PC-3 (cell line): Measurements from ENCODE around the gene KAT2A. TPM values are rescaled to one million over a fixed set of nuclear protein-coding genes. Genes with fewer than 3 reads are reported as not detected.

Source experiments
- ATAC-seq: fragments of 200-7000 bp; cut with Tn5 transposase; 2 replicates; pipeline ENCODE4 v1.9.1; 2020; ENCODE audit warnings: mild to moderate bottlenecking, moderate library complexity
- BruUV-seq: library from RNA; stranded (reverse); fragments of 400-500 nt; replicated peaks from 2 replicates; lab custom pipeline; 2021; lab: Mats Ljungman, UMichigan
- CTCF ChIA-PET: fragments of 300-600 bp; sonication (Branson Sonifier 250); formaldehyde crosslinking; loops from one replicate; lab custom pipeline; 2022; ENCODE audit warnings: antibody characterized with exemption; lab: Charles Lee
- POLR2A ChIA-PET: fragments of 300-600 bp; sonication (Branson Sonifier 250); formaldehyde crosslinking; loops from one replicate; lab custom pipeline; 2022; ENCODE audit warnings: antibody characterized with exemption; ENCODE audit not compliant: unreplicated experiment; lab: Charles Lee
- DNase-seq: peaks from one replicate; pipeline ENCODE4 v3.0.0-alpha.2; 2015
- H2AFZ ChIP-seq: fragments of 300-600 bp; sonication (generic); 2 replicates; pipeline ENCODE4 v1.6.0; 2016; ENCODE audit warnings: antibody characterized with exemption, low read length
- H3F3A ChIP-seq: fragments of 300-600 bp; sonication (generic); one replicate; pipeline ENCODE4 v1.6.0; 2017; ENCODE audit warnings: antibody characterized with exemption, low read length, control low read depth, mild to moderate bottlenecking; ENCODE audit not compliant: unreplicated experiment
- H3K27ac ChIP-seq: fragments of 300-600 bp; sonication (generic); 2 replicates; pipeline ENCODE4 v1.5.1; 2016; ENCODE audit warnings: mild to moderate bottlenecking, low read length
- H3K27me3 ChIP-seq: fragments of 300-600 bp; sonication (generic); 2 replicates; pipeline ENCODE4 v1.6.1; 2016; ENCODE audit warnings: low read length, mixed read lengths
- H3K36me3 ChIP-seq: fragments of 300-600 bp; sonication (generic); 2 replicates; pipeline ENCODE4 v1.6.1; 2016; ENCODE audit warnings: low read depth, mixed run types, low read length, mixed read lengths
- H3K4me1 ChIP-seq: fragments of 300-600 bp; sonication (generic); 2 replicates; pipeline ENCODE4 v1.5.1; 2016; ENCODE audit warnings: low read length; ENCODE audit not compliant: insufficient read depth
- H3K4me2 ChIP-seq: fragments of 300-600 bp; sonication (generic); 2 replicates; pipeline ENCODE4 v1.6.0; 2016; ENCODE audit warnings: low read length
- H3K4me3 ChIP-seq: fragments of 300-600 bp; sonication (generic); 2 replicates; pipeline ENCODE4 v1.5.1; 2016; ENCODE audit warnings: mild to moderate bottlenecking, low read length, mixed read lengths
- H3K79me2 ChIP-seq: fragments of 300-600 bp; sonication (generic); 2 replicates; pipeline ENCODE4 v1.6.1; 2017; ENCODE audit warnings: low read length, mixed read lengths
- H3K9ac ChIP-seq: fragments of 300-600 bp; sonication (generic); 2 replicates; pipeline ENCODE4 v1.6.0; 2016; ENCODE audit warnings: mild to moderate bottlenecking, low read length
- H3K9me2 ChIP-seq: fragments of 300-600 bp; sonication (generic); replicated peaks from 2 replicates; pipeline ENCODE4 v1.6.1; 2016; ENCODE audit warnings: mixed run types, low read length, mixed read lengths
- H3K9me3 ChIP-seq: fragments of 300-600 bp; sonication (generic); 2 replicates; pipeline ENCODE4 v1.6.1; 2016; ENCODE audit warnings: low read length, mixed read lengths
- H4K20me1 ChIP-seq: fragments of 300-600 bp; sonication (generic); 2 replicates; pipeline ENCODE4 v1.6.1; 2016; ENCODE audit warnings: low read length, mixed read lengths
- EZH2 ChIP-seq: fragments of 300-600 bp; sonication (generic); IDR thresholded peaks from one replicate; pipeline ENCODE4 v1.6.1; 2017; ENCODE audit warnings: antibody characterized with exemption, mild to moderate bottlenecking, low read length; ENCODE audit not compliant: unreplicated experiment
- EZH2phosphoT487 ChIP-seq: fragments of 300-600 bp; sonication (generic); IDR thresholded peaks from 2 replicates; pipeline ENCODE4 v1.6.1; 2018; ENCODE audit warnings: mild to moderate bottlenecking, antibody characterized with exemption, low read length, borderline replicate concordance
- intact Hi-C: fragments of 100-400 bp; cut with micrococcal nuclease; formaldehyde crosslinking; loops from 2 replicates; pipeline ENCODE4 v1.9.0; 2023
- total RNA-seq: library from RNA; depleted of rRNA; stranded (reverse); fragments of >200 nt; gene quantifications from 2 replicates; pipeline ENCODE4 v1.2.3, GENCODE V29; 2014
- TF ChIP-seq, protein P1 (sequence below): fragments of 300-600 bp; sonication (generic); conservative IDR thresholded peaks from 2 replicates; pipeline ENCODE4 v1.5.1; 2017; ENCODE audit warnings: antibody characterized with exemption, low read depth, mild to moderate bottlenecking, low read length

Gene KAT2A
- total RNA-seq, 1 experiment from 2014 or later, result not detected

DNA sequence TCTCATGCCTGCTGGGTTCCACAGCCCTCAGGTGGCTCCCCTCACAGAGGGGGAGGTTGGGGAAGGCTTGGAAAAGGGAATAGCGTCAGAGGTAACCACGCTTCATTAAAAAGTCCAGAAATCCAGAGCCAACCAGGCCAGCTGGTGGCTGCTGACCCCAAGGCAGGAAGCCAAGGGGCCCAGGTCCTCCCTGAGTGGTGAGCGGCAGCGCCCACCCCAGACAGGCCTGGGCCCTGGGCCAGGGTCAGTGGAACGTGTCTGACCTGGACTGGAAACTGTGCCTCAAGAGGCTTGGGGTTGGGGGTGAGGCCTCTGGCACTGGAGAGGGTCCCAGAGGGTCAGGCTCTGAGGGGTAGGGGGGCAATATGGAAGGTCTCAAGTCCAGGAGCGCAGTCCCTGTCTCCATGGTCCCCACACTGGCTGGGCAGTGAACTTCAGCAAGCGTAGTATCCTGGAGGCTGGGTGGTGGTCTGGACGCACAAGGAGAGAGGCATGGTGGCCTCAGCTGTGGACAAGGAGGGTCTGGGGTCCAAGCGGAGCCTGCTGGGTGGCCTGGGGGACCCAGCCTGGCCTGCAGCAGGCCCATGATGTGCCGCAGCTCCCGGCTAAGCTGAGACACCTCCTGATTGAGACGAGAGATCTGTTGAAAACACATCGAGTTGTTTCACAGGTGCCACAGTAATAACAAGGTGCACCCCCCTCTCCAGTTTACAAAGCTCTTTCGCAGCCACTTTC lies 38.8 kb upstream of the KAT2A start:
- Histone ChIP-seq H3K9me2 (no peaks in the 10 kb centered on the region), H3K9me3 (no peaks in the 10 kb centered on the region), H3K9ac (no peak overlapping the region), H3F3A (no peaks in the 10 kb centered on the region), H3K27me3 (no peaks in the 10 kb centered on the region), H3K4me2 (no peak overlapping the region), H3K79me2 (no peaks in the 10 kb centered on the region), H2AFZ (no peak overlapping the region), H3K4me1 (no peaks in the 10 kb centered on the region), H3K4me3 (no peak overlapping the region), H4K20me1 (no peaks in the 10 kb centered on the region), H3K27ac (no peak overlapping the region), H3K36me3 (no peaks in the 10 kb centered on the region)
- intact Hi-C loops, result no loop called here
- ChIA-PET CTCF (no interaction called here), POLR2A (no interaction called here)
- TF ChIP-seq EZH2phosphoT487 (no peak), EZH2 (no peak)
- TF ChIP-seq, protein P1, sequence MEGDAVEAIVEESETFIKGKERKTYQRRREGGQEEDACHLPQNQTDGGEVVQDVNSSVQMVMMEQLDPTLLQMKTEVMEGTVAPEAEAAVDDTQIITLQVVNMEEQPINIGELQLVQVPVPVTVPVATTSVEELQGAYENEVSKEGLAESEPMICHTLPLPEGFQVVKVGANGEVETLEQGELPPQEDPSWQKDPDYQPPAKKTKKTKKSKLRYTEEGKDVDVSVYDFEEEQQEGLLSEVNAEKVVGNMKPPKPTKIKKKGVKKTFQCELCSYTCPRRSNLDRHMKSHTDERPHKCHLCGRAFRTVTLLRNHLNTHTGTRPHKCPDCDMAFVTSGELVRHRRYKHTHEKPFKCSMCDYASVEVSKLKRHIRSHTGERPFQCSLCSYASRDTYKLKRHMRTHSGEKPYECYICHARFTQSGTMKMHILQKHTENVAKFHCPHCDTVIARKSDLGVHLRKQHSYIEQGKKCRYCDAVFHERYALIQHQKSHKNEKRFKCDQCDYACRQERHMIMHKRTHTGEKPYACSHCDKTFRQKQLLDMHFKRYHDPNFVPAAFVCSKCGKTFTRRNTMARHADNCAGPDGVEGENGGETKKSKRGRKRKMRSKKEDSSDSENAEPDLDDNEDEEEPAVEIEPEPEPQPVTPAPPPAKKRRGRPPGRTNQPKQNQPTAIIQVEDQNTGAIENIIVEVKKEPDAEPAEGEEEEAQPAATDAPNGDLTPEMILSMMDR, result no peak
- DNase-seq (no peak), ATAC-seq (no peak)
- no TSS peak for BruUV-seq

DNA sequence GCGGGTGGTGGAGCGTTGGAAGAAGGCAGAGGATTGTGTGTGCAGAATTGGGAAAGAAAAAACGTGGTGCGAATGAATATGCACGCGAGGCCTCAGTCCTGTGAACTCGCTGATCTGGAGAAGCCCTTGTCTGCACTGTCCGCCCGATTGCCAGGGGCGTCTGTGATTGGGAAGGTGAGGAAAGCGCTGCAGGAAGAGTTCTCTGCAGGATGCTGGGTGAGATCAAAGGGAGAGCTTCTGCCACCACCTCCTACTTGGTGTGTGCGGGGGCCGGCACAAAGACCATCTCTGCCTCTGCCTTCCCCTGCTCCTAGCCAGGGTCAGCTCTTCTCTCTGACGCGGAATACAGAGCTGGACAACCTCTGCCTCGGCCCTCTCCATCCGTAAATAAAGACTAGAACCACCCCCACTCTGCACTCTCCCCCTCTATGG lies 34.5 kb upstream of the KAT2A start:
- H3K27me3 ChIP-seq, result no peaks in the 10 kb centered on the region
- no peak overlapping the region for H3K4me2 ChIP-seq
- H3K4me1 ChIP-seq, result no peaks in the 10 kb centered on the region
- H3K79me2 ChIP-seq, result no peaks in the 10 kb centered on the region
- CTCF ChIA-PET, result no interaction called here
- no TSS peak for BruUV-seq
- TF ChIP-seq, protein P1, result no peak
- TF ChIP-seq EZH2phosphoT487, result no peak
- no peak for TF ChIP-seq EZH2
- no peaks in the 10 kb centered on the region for H3K9me2 ChIP-seq
- no peaks in the 10 kb centered on the region for H3K36me3 ChIP-seq
- POLR2A ChIA-PET, result no interaction called here
- H4K20me1 ChIP-seq, result no peaks in the 10 kb centered on the region
- no peaks in the 10 kb centered on the region for H3F3A ChIP-seq
- H3K9me3 ChIP-seq, result no peaks in the 10 kb centered on the region
- ATAC-seq, result no peak
- DNase-seq, result no peak
- no peak overlapping the region for H2AFZ ChIP-seq
- H3K9ac ChIP-seq, result no peak overlapping the region
- intact Hi-C loops, result no loop called here
- no peak overlapping the region for H3K27ac ChIP-seq
- no peak overlapping the region for H3K4me3 ChIP-seq

DNA sequence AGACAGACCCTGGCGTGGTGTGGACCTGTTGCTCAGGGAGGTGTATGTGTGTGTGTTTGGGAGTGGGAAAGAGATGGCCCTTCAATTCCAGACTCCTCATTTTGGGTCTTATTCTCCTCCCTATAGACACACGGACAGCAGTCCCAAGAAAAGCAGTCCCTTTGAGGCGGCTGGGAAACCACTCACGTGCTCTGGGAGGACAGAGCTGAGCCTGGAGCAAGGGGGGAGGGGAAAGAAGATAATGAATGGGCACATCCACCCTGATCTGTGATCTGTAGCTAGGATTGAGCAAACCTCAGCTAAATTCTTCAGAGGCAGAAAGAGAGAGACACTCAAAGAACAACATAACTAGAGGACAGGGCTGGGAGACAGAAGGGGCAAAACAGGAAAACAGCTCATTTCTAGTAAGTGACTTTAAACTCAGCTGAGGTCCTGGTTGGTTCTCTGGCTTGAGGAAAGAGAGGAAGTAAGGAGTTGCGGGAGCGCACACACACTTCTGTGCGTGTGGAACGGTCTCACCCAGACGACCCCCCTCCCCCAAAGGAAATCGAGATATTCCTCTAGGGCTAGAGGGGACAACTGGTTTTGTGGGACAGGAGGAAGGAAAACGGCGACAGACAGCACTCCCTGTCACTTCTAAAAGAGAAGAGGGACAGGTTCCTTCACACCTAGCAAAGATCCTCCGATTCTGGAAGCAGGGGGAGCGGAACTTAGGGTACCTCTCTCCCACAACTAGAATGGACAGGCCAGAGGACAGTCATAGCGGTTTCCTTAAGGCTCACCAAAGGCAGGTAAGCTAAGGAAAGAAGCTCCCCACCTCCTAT lies 33.0 kb upstream of the KAT2A start:
- ATAC-seq (no peak), DNase-seq (no peak)
- Histone ChIP-seq H3F3A (no peaks in the 10 kb centered on the region), H3K9ac (no peak overlapping the region), H3K79me2 (no peaks in the 10 kb centered on the region), H3K36me3 (no peaks in the 10 kb centered on the region), H3K27me3 (no peaks in the 10 kb centered on the region), H3K4me1 (no peaks in the 10 kb centered on the region), H3K9me2 (no peaks in the 10 kb centered on the region), H2AFZ (no peak overlapping the region), H4K20me1 (no peaks in the 10 kb centered on the region), H3K4me2 (no peak overlapping the region), H3K4me3 (no peak overlapping the region), H3K9me3 (no peaks in the 10 kb centered on the region), H3K27ac (no peak overlapping the region)
- POLR2A ChIA-PET, result no interaction called here
- intact Hi-C loops, result no loop called here
- TF ChIP-seq, protein P1, result no peak
- TF ChIP-seq EZH2 (no peak), EZH2phosphoT487 (no peak)
- CTCF ChIA-PET, result no interaction called here
- BruUV-seq, result no TSS peak
